GM12878 (cell line): Measurements from ENCODE around the gene TAF13. TPM values are rescaled to one million over a fixed set of nuclear protein-coding genes. Genes with fewer than 3 reads are reported as not detected.

Experiments
- BCL11A ChIP-seq: IDR thresholded peaks from 2 replicates; pipeline ENCODE4 v1.6.1; 2011; ENCODE audit warnings: low read depth, low read length
- CBFB ChIP-seq: IDR thresholded peaks from 2 replicates; pipeline ENCODE4 v1.6.1; 2016; ENCODE audit warnings: antibody characterized with exemption, low read depth
- CBX5 ChIP-seq: sonication (generic); IDR thresholded peaks from 2 replicates; pipeline ENCODE4 v1.6.1; 2016; ENCODE audit warnings: low read depth, moderate library complexity, mild to moderate bottlenecking, inconsistent platforms
- EP300 ChIP-seq, 2 experiments: fragments of 150-350 bp in 1 of 2; IDR thresholded peaks; 2 replicates each; pipeline ENCODE4 v1.6.1; 2011 to 2012; ENCODE audit warnings: low read depth in 2 of 2, low read length in 2 of 2, borderline replicate concordance in 1 of 2, improper control_type of control experiment in 1 of 2, inconsistent platforms in 1 of 2; ENCODE audit not compliant: control insufficient read depth in 1 of 2
- FOXK2 ChIP-seq: fragments of 450-650 bp; IDR thresholded peaks from 2 replicates; pipeline ENCODE4 v1.6.1; 2017; ENCODE audit warnings: mild to moderate bottlenecking, moderate library complexity
- IKZF2 ChIP-seq, 2 experiments: fragments of 450-650 bp; IDR thresholded peaks; 2 replicates each; pipeline ENCODE4 v1.6.1; 2017; ENCODE audit warnings: mild to moderate bottlenecking in 2 of 2, moderate library complexity in 2 of 2
- MEF2A ChIP-seq: IDR thresholded peaks from 2 replicates; pipeline ENCODE4 v1.6.1; 2011; ENCODE audit warnings: low read depth, mild to moderate bottlenecking, low read length, moderate library complexity; ENCODE audit not compliant: insufficient read depth
- PML ChIP-seq: IDR thresholded peaks from 2 replicates; pipeline ENCODE4 v1.6.1; 2012; ENCODE audit warnings: low read length, inconsistent platforms
- POLR2AphosphoS2 ChIP-seq: IDR thresholded peaks from 2 replicates; pipeline ENCODE4 v1.6.1; 2011; ENCODE audit warnings: low read depth, mild to moderate bottlenecking, low read length, improper control_type of control experiment, moderate library complexity
- RAD21 ChIP-seq: IDR thresholded peaks from 2 replicates; pipeline ENCODE4 v1.6.1; 2011; ENCODE audit warnings: mild to moderate bottlenecking, low read depth, low read length, moderate library complexity; ENCODE audit not compliant: insufficient read depth
- RELA ChIP-seq: fragments of 450-650 bp; IDR thresholded peaks from 2 replicates; pipeline ENCODE4 v1.8.0; 2014; ENCODE audit warnings: borderline replicate concordance; ENCODE audit not compliant: partially characterized antibody
- SREBF2 ChIP-seq: IDR thresholded peaks from 2 replicates; pipeline ENCODE4 v1.6.1; 2012; ENCODE audit warnings: mild to moderate bottlenecking, low read length
- TCF12 ChIP-seq: IDR thresholded peaks from 2 replicates; pipeline ENCODE4 v1.6.1; 2011; ENCODE audit warnings: low read depth, mild to moderate bottlenecking, low read length
- TCF3 ChIP-seq: IDR thresholded peaks from 2 replicates; pipeline ENCODE4 v1.6.1; 2012; ENCODE audit warnings: low read depth, mild to moderate bottlenecking, low read length, borderline replicate concordance; ENCODE audit not compliant: insufficient read depth
- YY1 ChIP-seq: IDR thresholded peaks from 2 replicates; pipeline ENCODE4 v1.6.1; 2011; ENCODE audit warnings: low read depth, mild to moderate bottlenecking, low read length
- polyA plus RNA-seq, 11 experiments: library from polyadenylated mRNA; depleted of rRNA in 4 of 11; unstranded in 6 of 11; stranded (reverse) in 5 of 11; fragments of >200 nt; fragmentation: Nextera tagmentation in 4 of 11; fragmentation: Illumina TruSeq in 1 of 11; extraction: Ambion mirVana in 4 of 11; extraction: Trizol in 1 of 11; gene quantifications; 1 replicate in 1 of 11; 2 replicates in 10 of 11; pipeline versions ENCODE4 v1.2.1 to v1.2.3, GENCODE V29; 2011 to 2016; ENCODE audit warnings: inconsistent platforms in 2 of 11, missing spikeins in 2 of 11, low read depth in 1 of 11
- total RNA-seq, 4 experiments: library from RNA; depleted of rRNA in 3 of 4; stranded (reverse); fragments of >200 nt in 3 of 4; fragmentation: Illumina TruSeq in 1 of 4; extraction: Trizol in 1 of 4; gene quantifications; 2 replicates each; pipeline versions ENCODE4 v1.2.1 to v1.2.3, GENCODE V29; 2013 to 2021
- TF ChIP-seq, protein P1 (sequence below): fragments of 450-650 bp; IDR thresholded peaks from 2 replicates; pipeline ENCODE4 v1.6.1; 2017; ENCODE audit warnings: mild to moderate bottlenecking, moderate library complexity
- TF ChIP-seq, protein P2 (sequence below): IDR thresholded peaks from 2 replicates; pipeline ENCODE4 v1.6.1; 2012; ENCODE audit warnings: low read depth, low read length, improper control_type of control experiment
- TF ChIP-seq, protein P3 (sequence below): fragments of 450-650 bp; IDR thresholded peaks from 2 replicates; pipeline ENCODE4 v1.6.1; 2018; ENCODE audit warnings: mild to moderate bottlenecking, low read depth, moderate library complexity; ENCODE audit not compliant: partially characterized antibody

TAF13 gene
- total and polyA plus RNA-seq, 10 of the 15 experiments (the other 5 are each of a cell fraction or from before 2014, with no cell fraction given) = 8.1 to 30.6 (median 18.0) TPM

DNA sequence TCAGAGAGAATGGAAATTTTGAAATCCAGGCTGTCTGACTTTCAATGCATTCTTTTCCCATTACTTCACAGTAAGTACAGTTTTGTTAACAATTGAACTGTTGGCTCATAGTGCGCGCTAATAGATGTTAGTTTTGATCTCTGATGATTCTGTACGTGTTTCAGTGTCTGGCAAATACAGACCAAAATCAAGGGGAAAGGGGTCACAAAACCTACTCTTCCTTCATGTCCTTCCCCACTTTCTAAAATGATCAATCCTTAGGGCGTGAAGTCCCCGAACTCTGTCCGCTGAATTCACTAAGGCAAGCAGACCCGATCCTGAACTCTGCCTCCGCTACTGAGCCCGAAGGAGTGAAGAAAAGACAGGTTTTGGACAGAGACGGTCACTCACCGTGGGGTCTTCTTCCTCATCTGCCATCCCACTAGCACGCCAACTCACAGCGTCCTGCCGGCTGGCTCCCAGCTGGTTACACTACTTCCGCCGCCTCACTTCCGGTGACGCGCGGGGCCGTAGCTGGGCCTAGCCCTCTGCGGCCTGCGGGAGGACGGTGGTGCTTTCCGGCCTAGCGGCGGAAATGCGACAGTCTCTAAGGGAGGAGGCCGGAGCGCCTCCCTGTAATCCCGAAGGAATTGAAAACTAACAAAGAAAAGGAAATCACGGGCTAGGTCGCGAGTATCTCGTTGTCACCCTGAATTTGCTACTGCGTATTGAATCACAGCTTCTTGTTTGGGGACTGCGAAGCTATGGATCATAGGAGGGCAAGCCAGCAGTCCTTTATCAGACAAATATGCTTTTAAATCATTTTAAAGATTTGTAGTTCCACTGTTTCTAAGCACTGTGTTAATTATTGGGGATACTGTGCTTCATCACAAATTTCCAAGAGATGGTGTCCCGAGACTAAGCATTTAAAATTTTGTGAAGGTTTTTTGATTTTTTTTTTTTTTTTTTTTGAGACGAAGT lies at the start of gene TAF13 (continued):
- TF ChIP-seq RAD21 (no peak), TCF3 (peak; percentile 88), EP300 (IDR thresholded peaks at IDR 0.05; ENCODE audit: borderline replicate concordance in 1 of 2, control insufficient read depth in 1 of 2, low read depth in 2 of 2, low read length in 2 of 2) (peak in 1 of 2 experiments; percentile 47; a peak in 1 of 4 replicates), BCL11A (no peak), IKZF2 (IDR thresholded peaks at IDR 0.05) (peak; percentile 83), MEF2A (0 out of 2 replicates have a peak, but pooled peaks have one; percentile 48), RELA (peak; percentile 85), CBX5 (0 out of 2 replicates have a peak, but pooled peaks have one; percentile 46), YY1 (peak; percentile 73), SREBF2 (no peak; the same call in 1 of the 2 replicates), POLR2AphosphoS2 (peak; percentile 85; the same call in 1 of the 2 replicates), TCF12 (peak; percentile 87), CBFB (peak; percentile 79; the same call in 1 of the 2 replicates), PML (peak; percentile 88; the same call in 1 of the 2 replicates), FOXK2 (no peak)
- TF ChIP-seq, protein P1, sequence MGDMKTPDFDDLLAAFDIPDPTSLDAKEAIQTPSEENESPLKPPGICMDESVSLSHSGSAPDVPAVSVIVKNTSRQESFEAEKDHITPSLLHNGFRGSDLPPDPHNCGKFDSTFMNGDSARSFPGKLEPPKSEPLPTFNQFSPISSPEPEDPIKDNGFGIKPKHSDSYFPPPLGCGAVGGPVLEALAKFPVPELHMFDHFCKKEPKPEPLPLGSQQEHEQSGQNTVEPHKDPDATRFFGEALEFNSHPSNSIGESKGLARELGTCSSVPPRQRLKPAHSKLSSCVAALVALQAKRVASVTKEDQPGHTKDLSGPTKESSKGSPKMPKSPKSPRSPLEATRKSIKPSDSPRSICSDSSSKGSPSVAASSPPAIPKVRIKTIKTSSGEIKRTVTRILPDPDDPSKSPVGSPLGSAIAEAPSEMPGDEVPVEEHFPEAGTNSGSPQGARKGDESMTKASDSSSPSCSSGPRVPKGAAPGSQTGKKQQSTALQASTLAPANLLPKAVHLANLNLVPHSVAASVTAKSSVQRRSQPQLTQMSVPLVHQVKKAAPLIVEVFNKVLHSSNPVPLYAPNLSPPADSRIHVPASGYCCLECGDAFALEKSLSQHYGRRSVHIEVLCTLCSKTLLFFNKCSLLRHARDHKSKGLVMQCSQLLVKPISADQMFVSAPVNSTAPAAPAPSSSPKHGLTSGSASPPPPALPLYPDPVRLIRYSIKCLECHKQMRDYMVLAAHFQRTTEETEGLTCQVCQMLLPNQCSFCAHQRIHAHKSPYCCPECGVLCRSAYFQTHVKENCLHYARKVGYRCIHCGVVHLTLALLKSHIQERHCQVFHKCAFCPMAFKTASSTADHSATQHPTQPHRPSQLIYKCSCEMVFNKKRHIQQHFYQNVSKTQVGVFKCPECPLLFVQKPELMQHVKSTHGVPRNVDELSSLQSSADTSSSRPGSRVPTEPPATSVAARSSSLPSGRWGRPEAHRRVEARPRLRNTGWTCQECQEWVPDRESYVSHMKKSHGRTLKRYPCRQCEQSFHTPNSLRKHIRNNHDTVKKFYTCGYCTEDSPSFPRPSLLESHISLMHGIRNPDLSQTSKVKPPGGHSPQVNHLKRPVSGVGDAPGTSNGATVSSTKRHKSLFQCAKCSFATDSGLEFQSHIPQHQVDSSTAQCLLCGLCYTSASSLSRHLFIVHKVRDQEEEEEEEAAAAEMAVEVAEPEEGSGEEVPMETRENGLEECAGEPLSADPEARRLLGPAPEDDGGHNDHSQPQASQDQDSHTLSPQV = no peak
- TF ChIP-seq, protein P2, sequence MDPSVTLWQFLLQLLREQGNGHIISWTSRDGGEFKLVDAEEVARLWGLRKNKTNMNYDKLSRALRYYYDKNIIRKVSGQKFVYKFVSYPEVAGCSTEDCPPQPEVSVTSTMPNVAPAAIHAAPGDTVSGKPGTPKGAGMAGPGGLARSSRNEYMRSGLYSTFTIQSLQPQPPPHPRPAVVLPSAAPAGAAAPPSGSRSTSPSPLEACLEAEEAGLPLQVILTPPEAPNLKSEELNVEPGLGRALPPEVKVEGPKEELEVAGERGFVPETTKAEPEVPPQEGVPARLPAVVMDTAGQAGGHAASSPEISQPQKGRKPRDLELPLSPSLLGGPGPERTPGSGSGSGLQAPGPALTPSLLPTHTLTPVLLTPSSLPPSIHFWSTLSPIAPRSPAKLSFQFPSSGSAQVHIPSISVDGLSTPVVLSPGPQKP = peak; percentile 91
- TF ChIP-seq, protein P3, sequence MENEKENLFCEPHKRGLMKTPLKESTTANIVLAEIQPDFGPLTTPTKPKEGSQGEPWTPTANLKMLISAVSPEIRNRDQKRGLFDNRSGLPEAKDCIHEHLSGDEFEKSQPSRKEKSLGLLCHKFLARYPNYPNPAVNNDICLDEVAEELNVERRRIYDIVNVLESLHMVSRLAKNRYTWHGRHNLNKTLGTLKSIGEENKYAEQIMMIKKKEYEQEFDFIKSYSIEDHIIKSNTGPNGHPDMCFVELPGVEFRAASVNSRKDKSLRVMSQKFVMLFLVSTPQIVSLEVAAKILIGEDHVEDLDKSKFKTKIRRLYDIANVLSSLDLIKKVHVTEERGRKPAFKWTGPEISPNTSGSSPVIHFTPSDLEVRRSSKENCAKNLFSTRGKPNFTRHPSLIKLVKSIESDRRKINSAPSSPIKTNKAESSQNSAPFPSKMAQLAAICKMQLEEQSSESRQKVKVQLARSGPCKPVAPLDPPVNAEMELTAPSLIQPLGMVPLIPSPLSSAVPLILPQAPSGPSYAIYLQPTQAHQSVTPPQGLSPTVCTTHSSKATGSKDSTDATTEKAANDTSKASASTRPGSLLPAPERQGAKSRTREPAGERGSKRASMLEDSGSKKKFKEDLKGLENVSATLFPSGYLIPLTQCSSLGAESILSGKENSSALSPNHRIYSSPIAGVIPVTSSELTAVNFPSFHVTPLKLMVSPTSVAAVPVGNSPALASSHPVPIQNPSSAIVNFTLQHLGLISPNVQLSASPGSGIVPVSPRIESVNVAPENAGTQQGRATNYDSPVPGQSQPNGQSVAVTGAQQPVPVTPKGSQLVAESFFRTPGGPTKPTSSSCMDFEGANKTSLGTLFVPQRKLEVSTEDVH = no peak
